Mucosa of rectum (tissue), 2 donors: Measurements from ENCODE around the gene RUNDC1.

Experiments
- H3K27ac ChIP-seq, 2 donors: one replicate each; pipeline ENCODE4 v1.7.0; 2013; ENCODE audit warnings: inconsistent platforms in 2 of 2, low read depth in 2 of 2, low read length in 2 of 2
- H3K27me3 ChIP-seq, 2 donors: one replicate each; pipeline ENCODE4 v1.7.0; 2013; ENCODE audit warnings: low read length in 2 of 2; ENCODE audit not compliant: control insufficient read depth in 2 of 2, insufficient read depth in 2 of 2
- H3K36me3 ChIP-seq, 2 donors: one replicate each; pipeline ENCODE4 v1.7.0; 2013; ENCODE audit warnings: low read length in 2 of 2; ENCODE audit not compliant: control insufficient read depth in 2 of 2, insufficient read depth in 2 of 2
- H3K4me1 ChIP-seq, 2 donors: one replicate each; pipeline ENCODE4 v1.7.0; 2013; ENCODE audit warnings: low read length in 2 of 2, mild to moderate bottlenecking in 1 of 2; ENCODE audit not compliant: control insufficient read depth in 2 of 2, insufficient read depth in 2 of 2
- H3K4me3 ChIP-seq, 2 donors: one replicate each; pipeline ENCODE4 v1.7.0; 2013; ENCODE audit warnings: low read length in 2 of 2
- H3K9ac ChIP-seq, 2 donors: one replicate each; pipeline ENCODE4 v1.7.0; 2013; ENCODE audit warnings: low read length in 2 of 2, low read depth in 1 of 2, mild to moderate bottlenecking in 1 of 2
- H3K9me3 ChIP-seq, 2 donors: one replicate each; pipeline ENCODE4 v1.7.0; 2013; ENCODE audit warnings: low read length in 2 of 2; ENCODE audit not compliant: control insufficient read depth in 2 of 2
- donor health status: healthy.
- donor health status: Normal muscosa, but diverticular disease.

RUNDC1 gene

DNA sequence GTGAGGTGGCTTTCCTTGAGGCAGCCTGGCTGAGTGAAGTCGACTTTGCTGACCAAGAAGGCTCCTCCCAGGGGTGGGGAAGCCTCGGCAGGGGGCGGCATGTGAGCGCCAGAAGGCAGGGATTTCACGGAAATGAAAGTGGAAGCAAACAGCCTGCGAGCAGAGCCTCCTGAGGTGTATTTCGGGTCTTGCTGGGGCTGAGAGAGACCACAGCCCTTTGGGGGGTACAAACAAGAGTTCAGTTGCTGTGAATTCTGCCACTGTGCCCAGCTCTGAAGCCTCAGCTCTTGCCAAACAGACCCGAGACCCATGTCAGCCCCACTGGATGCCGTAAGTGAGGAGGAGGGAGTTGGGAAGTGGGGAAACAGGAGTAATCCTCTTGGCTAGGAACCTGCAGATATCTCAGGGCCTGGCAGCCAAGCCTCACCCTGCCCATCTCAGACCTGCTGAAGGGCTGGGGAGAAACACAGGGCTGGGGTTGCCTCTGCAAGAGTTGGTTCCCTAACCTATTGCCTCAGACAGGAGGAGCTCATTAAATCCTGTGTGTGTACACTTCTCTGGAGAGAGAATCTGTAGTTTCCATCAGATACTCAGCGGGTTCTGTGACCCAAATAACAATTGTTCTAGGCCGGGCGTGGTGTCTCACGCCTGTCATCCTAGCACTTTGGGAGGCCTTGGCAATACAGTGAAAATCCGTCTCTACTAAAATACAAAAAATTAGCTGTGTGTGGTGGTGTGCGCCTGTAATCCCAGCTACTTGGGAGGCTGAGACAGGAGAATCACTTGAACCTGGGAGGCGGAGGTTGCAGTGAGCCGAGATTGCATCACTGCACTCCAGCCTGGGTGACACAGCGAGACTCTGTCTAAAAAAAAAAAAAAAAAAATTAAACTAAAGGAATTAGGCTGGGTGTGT, 26.5 kb downstream of the RUNDC1 start, which contains the start of gene IFI35:
Gene IFI35, plus strand, starts transcription at position 146 of the 913 bp plus-strand sequence. Its CDS starts 164 bp downstream, at position 310.
- Histone ChIP-seq H3K4me1 (peaks cover 14 to 27% of the 10 kb centered on the region in 2 donors), H3K36me3 (peaks cover 14 to 16% of the 10 kb centered on the region in 2 donors), H3K4me3 (peak within 1 kb of the TSS; percentile 96 to 99), H3K27ac (peak within 1 kb of the TSS; percentile 95 to 98), H3K9ac (peak within 1 kb of the TSS; percentile 96 to 99), H3K27me3 (no peaks in the 10 kb centered on the region), H3K9me3 (no peaks in the 10 kb centered on the region)

DNA sequence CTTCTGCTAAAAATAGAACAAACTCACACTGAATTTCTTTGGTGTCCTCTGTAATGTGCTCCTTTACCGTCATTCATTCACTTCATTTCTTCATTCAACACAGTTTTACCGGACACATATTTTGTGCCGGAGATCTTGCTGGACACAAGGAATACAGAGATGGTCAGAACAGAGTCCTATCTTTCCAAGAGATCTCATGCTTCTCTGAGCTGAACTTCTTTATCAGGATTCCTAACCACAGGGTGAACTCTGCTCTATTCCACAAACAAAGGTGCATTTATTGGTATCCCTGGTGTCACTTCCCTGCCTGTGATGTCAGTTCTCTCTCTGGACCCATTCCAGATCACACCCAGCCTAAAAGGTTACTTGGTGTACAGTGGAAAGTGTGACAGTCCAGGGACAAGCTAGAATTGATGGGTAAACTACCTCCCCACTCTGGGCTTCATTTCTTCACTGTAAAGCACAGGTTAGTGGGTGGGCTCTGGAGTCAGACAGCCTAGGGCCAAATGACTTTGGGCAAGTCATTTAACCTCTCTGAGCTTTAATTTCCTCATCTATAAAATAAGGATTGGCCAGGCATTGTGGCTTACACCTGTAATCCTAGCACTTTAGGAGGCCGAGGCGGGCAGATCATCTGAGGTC, 30.4 kb downstream of the RUNDC1 start:
- Histone ChIP-seq H3K36me3 (peaks cover 26 to 28% of the 10 kb centered on the region in 2 donors), H3K9me3 (no peaks in the 10 kb centered on the region), H3K27me3 (no peaks in the 10 kb centered on the region), H3K27ac (peak overlapping the region; percentile 69 to 86), H3K4me3 (no peak overlapping the region), H3K9ac (peak overlapping the region in 1 of 2 donors; percentile 47), H3K4me1 (peaks cover 14 to 28% of the 10 kb centered on the region in 2 donors)

DNA sequence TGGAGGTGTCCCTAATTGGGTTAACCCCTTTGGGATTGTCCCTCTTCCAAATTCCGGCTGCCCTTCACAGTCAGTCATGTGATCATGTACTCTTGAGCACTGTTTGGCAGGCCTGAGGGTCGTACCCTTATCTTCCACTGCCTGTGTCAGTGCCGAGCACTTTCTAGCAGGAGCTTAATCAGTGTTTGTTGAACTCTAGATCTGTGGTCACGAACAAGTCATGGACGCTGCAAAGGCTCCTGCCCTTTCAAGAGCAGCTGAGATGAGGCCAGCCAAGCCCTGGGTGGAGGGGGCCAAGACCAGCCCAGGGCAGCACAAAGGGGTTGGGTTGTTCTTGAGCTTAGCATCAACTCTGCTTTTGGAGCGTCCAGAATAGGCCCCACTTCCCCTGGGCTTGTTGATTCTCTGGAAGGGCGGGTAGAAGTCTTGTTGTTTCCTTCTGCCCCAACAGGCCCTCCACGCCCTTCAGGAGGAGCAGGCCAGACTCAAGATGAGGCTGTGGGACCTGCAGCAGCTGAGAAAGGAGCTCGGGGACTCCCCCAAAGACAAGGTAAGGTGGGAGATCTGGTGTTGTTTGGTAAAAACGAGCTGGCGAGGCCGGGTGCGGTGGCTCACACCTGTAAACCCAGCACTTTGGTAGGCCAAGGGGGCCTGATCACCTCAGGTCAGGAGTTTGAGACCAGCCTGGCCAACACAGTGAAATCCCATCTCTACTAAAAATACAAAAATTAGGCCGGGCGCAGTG, 31.5 kb downstream of the RUNDC1 start:
- no peak overlapping the region for H3K9ac ChIP-seq
- H3K9me3 ChIP-seq, result no peaks in the 10 kb centered on the region
- no peak overlapping the region for H3K4me3 ChIP-seq
- H3K4me1 ChIP-seq, result peaks cover 14 to 23% of the 10 kb centered on the region in 2 donors
- peak overlapping the region in 1 of 2 donors; percentile 34 for H3K27ac ChIP-seq
- no peaks in the 10 kb centered on the region for H3K27me3 ChIP-seq
- H3K36me3 ChIP-seq, result peaks cover 31% of the 10 kb centered on the region in 2 donors

DNA sequence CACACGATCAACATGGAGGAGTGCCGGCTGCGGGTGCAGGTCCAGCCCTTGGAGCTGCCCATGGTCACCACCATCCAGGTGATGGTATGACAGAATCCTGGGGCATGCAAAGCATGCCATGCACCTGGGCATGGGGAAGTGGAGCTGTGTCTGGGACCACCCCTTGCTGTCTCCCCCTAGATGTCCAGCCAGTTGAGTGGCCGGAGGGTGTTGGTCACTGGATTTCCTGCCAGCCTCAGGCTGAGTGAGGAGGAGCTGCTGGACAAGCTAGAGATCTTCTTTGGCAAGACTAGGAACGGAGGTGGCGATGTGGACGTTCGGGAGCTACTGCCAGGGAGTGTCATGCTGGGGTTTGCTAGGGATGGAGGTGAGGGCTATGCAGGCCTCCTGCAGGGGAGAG, 32.9 kb downstream of the RUNDC1 start:
- no peaks in the 10 kb centered on the region for H3K27me3 ChIP-seq
- no peaks in the 10 kb centered on the region for H3K9me3 ChIP-seq
- no peak overlapping the region for H3K9ac ChIP-seq
- no peak overlapping the region for H3K4me3 ChIP-seq
- no peak overlapping the region for H3K27ac ChIP-seq
- peaks cover 16 to 19% of the 10 kb centered on the region in 2 donors for H3K4me1 ChIP-seq
- peaks cover 34% of the 10 kb centered on the region in 2 donors for H3K36me3 ChIP-seq

DNA sequence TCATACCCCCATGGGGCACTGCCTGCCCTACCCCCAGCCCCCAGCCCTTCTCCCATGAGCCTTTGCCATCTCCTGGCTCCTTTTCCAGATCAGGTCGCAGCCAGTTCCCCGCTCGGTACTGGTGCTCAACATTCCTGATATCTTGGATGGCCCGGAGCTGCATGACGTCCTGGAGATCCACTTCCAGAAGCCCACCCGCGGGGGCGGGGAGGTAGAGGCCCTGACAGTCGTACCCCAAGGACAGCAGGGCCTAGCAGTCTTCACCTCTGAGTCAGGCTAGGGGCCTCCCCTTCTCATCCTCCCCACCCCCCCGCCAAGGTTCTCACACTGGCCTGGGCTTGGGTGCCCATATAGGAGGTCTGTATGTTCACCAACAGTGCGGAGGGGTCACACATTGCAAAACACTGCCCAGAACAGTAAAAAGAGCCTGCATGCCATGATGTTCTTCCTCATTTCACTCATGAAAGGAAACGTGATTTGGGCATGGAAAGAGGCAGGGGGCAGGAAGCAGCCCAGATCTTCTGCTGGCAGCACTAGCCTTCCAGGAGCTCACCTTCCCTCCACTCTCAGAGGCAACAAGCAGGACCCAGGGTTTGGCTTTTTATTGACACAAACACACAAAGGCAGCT, 33.8 kb downstream of the RUNDC1 start:
- H3K36me3 ChIP-seq, result peaks cover 34% of the 10 kb centered on the region in 2 donors
- H3K27me3 ChIP-seq, result no peaks in the 10 kb centered on the region
- peaks cover 19 to 21% of the 10 kb centered on the region in 2 donors for H3K4me1 ChIP-seq
- no peak overlapping the region for H3K9ac ChIP-seq
- H3K9me3 ChIP-seq, result no peaks in the 10 kb centered on the region
- peak overlapping the region in 1 of 2 donors; percentile 32 for H3K27ac ChIP-seq
- H3K4me3 ChIP-seq, result no peak overlapping the region

DNA sequence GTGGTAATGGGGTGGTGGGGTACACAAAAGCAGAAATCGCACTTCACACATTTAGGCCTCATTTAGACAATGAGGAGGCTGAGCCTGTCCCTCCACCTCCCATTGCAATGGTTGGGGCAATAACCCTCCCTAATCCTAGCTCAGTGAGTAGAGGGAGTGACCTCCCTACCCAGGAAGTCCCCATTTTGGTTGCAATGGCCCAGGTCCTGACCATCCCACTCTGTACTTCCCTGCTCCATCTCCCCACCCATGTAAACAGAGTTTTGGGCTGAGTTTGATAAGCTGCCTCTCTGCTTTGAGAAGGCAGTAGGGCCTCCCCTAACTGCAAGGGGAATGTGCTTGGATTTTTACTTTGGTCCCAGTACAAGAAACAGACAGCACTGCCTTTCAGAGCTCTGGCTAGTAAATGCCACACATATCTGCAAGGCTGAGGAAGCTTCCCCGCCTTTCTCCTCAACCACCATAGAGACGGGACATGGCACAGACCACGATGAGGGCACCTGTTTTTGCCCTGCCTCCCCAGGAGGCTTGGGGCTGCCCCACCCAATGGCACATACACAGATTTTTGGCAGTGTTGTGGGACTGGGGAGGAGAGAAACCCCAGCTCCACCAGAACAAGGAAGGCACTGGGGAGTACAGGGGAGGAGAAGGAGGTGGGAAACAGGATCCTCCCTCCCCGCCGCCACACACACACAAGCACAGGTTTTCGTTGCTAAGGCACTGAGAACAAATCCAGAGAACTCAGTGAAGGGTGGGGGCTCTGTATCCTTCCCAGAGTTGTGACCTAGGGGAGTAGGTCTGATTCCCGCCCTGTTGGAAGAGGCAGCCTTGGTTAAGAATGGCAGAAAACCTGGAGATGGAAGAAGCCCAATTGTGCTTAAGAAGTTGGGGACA, 34.5 kb downstream of the RUNDC1 start:
- Histone ChIP-seq H3K4me1 (peaks cover 24 to 27% of the 10 kb centered on the region in 2 donors), H3K36me3 (peaks cover 34% of the 10 kb centered on the region in 2 donors), H3K27ac (peak overlapping the region in 1 of 2 donors; percentile 32), H3K4me3 (no peak overlapping the region), H3K27me3 (no peaks in the 10 kb centered on the region), H3K9me3 (no peaks in the 10 kb centered on the region), H3K9ac (no peak overlapping the region)

DNA sequence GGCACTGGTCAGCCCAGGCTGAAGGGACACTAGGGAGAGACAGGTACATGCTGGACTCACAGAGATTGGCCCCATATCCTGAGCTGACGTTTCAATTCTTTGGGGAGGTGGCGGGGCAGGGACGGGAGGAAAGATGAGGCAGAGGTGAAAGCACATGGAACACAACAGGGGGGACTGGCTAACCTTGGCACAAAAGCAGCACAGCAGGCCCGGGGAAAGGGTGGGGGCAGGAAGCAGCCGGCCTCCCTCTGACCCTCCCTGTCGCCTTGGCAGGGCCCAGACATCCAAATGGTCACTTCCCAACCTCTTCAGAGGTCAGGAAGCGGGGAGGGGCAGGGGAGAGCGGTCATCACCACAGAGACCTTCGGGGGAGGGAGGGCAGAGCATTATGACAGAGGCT, 35.2 kb downstream of the RUNDC1 start:
- Histone ChIP-seq H3K9ac (no peak overlapping the region), H3K4me1 (peaks cover 23 to 24% of the 10 kb centered on the region in 2 donors), H3K36me3 (peaks cover 34% of the 10 kb centered on the region in 2 donors)

DNA sequence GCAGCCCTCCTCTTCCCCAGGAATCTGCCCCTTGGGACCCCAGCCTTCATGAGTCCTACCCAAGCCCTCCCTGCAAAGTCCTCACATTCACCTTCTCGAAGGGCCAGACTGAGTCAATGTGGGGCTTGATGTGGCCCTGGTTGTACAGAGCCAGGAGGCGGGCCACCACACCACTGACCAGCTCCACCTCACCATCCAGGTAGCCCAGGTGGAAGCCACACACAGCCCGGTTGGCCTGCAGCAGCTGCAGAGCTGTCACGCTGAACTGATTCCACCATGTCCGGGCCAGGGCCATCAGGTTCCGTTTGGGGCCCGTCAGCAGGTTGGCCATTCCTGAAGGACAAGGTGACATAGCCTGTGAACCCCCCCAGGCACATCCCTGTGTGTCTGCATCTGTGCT, 35.9 kb downstream of the RUNDC1 start:
- Histone ChIP-seq H3K9me3 (no peaks in the 10 kb centered on the region), H3K4me3 (no peak overlapping the region), H3K27ac (peak overlapping the region in 1 of 2 donors; percentile 38), H3K36me3 (peaks cover 34% of the 10 kb centered on the region in 2 donors), H3K27me3 (no peaks in the 10 kb centered on the region), H3K4me1 (peaks cover 17 to 18% of the 10 kb centered on the region in 2 donors), H3K9ac (no peak overlapping the region)

More for the DNA sequence above, 35.2 kb downstream of the RUNDC1 start:
- H3K4me3 ChIP-seq, result no peak overlapping the region
- H3K9me3 ChIP-seq, result no peaks in the 10 kb centered on the region
- peak overlapping the region in 1 of 2 donors; percentile 38 for H3K27ac ChIP-seq
- no peaks in the 10 kb centered on the region for H3K27me3 ChIP-seq
